ENCODE results near the gene FLVCR1. TPM values are rescaled to one million over a fixed set of nuclear protein-coding genes. Genes with fewer than 3 reads are reported as not detected.

FLVCR1 gene
- total and polyA plus RNA-seq, 9 of the 15 experiments (the other 6 are each of a cell fraction or from before 2014, with no cell fraction given), result 5.2 to 18.0 (median 12.5) TPM

DNA sequence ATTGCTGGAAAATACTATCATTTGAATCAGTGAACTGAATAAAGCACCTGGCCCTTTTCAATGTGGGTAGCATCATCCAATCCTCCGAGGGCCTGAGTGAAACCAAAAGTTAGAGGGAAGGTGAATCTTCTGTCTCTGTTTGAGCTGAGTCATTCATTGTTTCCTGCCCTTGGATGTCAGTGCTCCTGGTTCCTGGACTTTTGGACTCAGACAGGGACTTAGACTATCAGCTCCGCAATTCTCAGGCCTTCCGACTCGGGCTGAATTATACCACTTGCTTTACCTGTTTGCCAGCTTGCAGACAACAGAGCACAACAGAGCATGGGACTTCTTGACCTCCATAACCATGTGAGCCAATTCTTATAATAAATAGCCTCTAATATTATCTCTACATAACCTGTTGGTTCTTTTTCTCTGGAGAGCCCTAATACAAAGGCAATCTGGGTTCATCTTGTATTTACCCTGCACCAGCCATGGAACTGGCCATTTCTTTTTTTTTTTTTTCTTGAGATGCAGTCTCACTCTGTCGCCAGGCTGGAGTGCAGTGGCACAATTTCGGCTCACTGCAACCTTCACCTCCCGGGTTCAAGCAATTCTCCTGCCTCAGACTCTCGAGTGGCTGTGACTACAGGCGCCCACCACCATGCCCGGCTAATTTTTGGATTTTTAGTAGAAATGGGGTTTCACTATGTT is 73.1 kb downstream of the FLVCR1 start (continued):
- peak; percentile 78 for TF ChIP-seq MAFG (tag; conservative IDR thresholded peaks at IDR 0.05)
- no peak for TF ChIP-seq ZEB2 (IDR thresholded peaks at IDR 0.05)
- no peak for TF ChIP-seq FOXJ2 (tag; IDR thresholded peaks at IDR 0.05)
- TF ChIP-seq ZNF274 (IDR thresholded peaks at IDR 0.05; ENCODE audit: borderline replicate concordance, low read depth, low read length), result no peak

DNA sequence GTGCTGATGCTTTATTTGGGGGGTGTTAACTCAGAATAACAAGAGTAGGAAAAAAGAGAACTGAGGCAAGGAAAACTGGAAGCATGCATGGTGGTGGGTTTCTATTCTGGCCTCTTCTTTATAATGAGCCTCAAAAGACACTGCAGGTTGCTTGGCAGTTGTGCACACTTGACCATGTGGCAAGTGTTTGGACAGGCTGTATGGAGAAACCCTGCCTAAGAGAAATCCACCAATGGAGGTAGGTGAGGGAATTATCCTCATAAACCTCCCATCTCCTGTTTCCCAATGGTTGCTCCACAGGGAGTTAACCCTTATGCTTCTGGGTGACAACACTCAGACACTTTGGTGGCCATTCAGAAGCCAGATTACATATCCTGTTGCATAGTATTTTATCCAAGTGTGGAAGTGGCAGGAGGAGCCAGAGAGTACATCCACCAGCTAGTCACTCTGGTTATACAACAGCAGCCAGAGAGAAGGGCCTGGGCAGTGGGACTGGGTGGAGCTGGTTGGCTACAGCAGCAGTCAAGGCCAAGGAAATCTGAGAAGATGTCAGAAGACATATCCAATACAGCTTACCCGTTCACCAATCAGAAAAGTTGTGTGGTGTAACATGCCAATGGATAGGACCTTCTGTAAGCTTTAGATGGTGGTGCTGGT is 75.9 kb downstream of the FLVCR1 start:
- in situ Hi-C loops (cut with MboI), result no loop called here

More for the DNA sequence above, 75.9 kb downstream of the FLVCR1 start:
- Histone ChIP-seq H4K20me1 (replicated peaks; ENCODE audit: control insufficient read depth, insufficient read depth, low read length) (no peaks in the 10 kb centered on the region), H3K27ac (ENCODE audit: extremely low read depth, low read depth, low read length) (no peak overlapping the region), H3K36me3 (ENCODE audit: control insufficient read depth, insufficient read depth, low read length) (no peaks in the 10 kb centered on the region), H3K9ac (ENCODE audit: insufficient read depth in 1 of 2, low read depth in 2 of 2, low read length in 2 of 2) (no peak overlapping the region), H3K79me2 (ENCODE audit: control insufficient read depth, insufficient read depth, low read length) (no peaks in the 10 kb centered on the region), H3K4me1 (replicated peaks in 1 of 2; ENCODE audit: control insufficient read depth in 2 of 2, insufficient read depth in 2 of 2, low read length in 2 of 2) (peaks cover 0 to 2% of the 10 kb centered on the region in 2 experiments; a peak in 1 of 5 replicates), H3K9me3 (replicated peaks; ENCODE audit: control insufficient read depth, insufficient read depth, low read depth, low read length) (no peaks in the 10 kb centered on the region), H3K4me3 (no peak overlapping the region), H3K27me3 (ENCODE audit: control insufficient read depth in 2 of 2, insufficient read depth in 2 of 2, low read length in 2 of 2) (no peaks in the 10 kb centered on the region), H2AFZ (ENCODE audit: low read depth, low read length) (no peak overlapping the region), H3K9me1 (ENCODE audit: control insufficient read depth, insufficient read depth, low read length) (no peaks in the 10 kb centered on the region), H3K4me2 (ENCODE audit: insufficient read depth, low read length) (no peak overlapping the region)
- ChIA-PET CTCF (ENCODE audit: low intra/inter-chr PET ratio) (interaction anchor here (0.6 kb wide), 1 partner anchor 38 kb away, joined by 3 read pairs; no protein-coding TSS in a partner anchor), POLR2A (interaction anchor here (1.0 kb wide), 2 partner anchors 8 to 10 kb away, joined by 3 read pairs; no protein-coding TSS in a partner anchor)
- FAIRE-seq, result no peak
- 0% methylated on average over 1 of the region's 1 CpG for WGBS (ENCODE audit: insufficient coverage, low coverage, missing lambda C conversion rate)
- intact Hi-C loops (cut with micrococcal nuclease), result no loop called here
- TF ChIP-seq NCOR1 (IDR thresholded peaks at IDR 0.05) (no peak), LARP7 (IDR thresholded peaks at IDR 0.05) (no peak), NFIC (IDR thresholded peaks at IDR 0.05) (no peak), SRSF1 (IDR thresholded peaks at IDR 0.05; ENCODE audit: low read depth, low read length) (no peak)
- TF ChIP-seq, protein P1, sequence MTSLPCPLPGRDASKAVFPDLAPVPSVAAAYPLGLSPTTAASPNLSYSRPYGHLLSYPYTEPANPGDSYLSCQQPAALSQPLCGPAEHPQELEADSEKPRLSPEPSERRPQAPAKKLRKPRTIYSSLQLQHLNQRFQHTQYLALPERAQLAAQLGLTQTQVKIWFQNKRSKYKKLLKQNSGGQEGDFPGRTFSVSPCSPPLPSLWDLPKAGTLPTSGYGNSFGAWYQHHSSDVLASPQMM (CRISPR knock-in tag; IDR thresholded peaks at IDR 0.05), result no peak
- TF ChIP-seq, protein P2, sequence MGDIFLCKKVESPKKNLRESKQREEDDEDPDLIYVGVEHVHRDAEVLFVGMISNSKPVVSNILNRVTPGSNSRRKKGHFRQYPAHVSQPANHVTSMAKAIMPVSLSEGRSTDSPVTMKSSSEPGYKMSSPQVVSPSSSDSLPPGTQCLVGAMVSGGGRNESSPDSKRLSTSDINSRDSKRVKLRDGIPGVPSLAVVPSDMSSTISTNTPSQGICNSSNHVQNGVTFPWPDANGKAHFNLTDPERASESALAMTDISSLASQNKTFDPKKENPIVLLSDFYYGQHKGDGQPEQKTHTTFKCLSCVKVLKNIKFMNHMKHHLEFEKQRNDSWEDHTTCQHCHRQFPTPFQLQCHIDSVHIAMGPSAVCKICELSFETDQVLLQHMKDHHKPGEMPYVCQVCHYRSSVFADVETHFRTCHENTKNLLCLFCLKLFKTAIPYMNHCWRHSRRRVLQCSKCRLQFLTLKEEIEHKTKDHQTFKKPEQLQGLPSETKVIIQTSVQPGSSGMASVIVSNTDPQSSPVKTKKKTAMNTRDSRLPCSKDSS (IDR thresholded peaks at IDR 0.05; ENCODE audit: low read depth, partially characterized antibody), result no peak
- no peak for ATAC-seq
- no TSS peak for BruUV-seq (replicated peaks)
- DNase-seq (ENCODE audit: extremely low read depth in 1 of 4, low spot score in 3 of 4), result no peak
